Measurements from ENCODE around the gene CENPT. TPM values are rescaled to one million over a fixed set of nuclear protein-coding genes. Genes with fewer than 3 reads are reported as not detected.

CENPT gene
- total and polyA plus RNA-seq, 2 donors (not counting 3 experiments of a cell fraction or from before 2014, with no cell fraction given) = 60.3 to 61.3 TPM

DNA sequence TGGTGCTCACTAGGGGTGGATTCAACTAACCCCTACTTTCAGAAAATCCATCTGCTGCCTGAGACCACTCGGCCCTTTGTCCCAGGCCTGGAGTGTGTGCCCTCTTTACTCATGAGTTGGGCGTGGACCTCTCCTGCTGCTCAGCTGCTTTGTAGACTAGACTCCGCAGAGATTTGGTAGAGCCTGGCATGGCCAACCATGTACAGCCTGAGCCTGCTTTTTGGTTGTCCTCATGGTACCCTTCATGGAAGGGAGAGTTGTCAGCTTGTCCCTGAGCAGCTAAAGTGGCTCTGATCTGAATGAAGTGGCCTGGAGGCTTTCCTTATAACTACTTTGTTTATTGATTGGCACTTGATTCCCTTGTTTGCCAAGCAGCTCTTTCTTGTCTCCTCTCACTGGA, 26.9 kb upstream of the CENPT start:
- H3K4me3 ChIP-seq (replicated peaks in 1 of 3; ENCODE audit: insufficient read depth in 1 of 3, low read depth in 1 of 3, low read length in 3 of 3) = peak overlapping the region in 1 of 3 experiments; percentile 79
- peaks cover 21 to 49% of the 10 kb centered on the region in 2 experiments for H3K36me3 ChIP-seq (ENCODE audit: control insufficient read depth in 2 of 2, extremely low read depth in 1 of 2, insufficient read depth in 2 of 2, low read length in 2 of 2)
- intact Hi-C loops (cut with micrococcal nuclease) = no loop called here
- CTCF ChIA-PET = interaction anchor here (0.7 to 3.2 kb wide), 4 partner anchors 9 to 68 kb away, joined by 3 to 18 read pairs (median 4); no protein-coding TSS in a partner anchor
- DNase-seq (ENCODE audit: low read depth, low spot score) = no peak
- no peak for FAIRE-seq
- TF ChIP-seq, protein P1, sequence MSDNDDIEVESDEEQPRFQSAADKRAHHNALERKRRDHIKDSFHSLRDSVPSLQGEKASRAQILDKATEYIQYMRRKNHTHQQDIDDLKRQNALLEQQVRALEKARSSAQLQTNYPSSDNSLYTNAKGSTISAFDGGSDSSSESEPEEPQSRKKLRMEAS (IDR thresholded peaks at IDR 0.05; ENCODE audit: insufficient read depth, insufficient read length) = no peak
- no peak overlapping the region for H3K27ac ChIP-seq (ENCODE audit: insufficient read depth, low read depth, low read length)
- no peaks in the 10 kb centered on the region for H3K9me3 ChIP-seq (replicated peaks; ENCODE audit: control insufficient read depth, insufficient read depth, low read length)
- no peak overlapping the region for H2AFZ ChIP-seq (ENCODE audit: low read depth, low read length)
- peak overlapping the region; percentile 79 for H3K4me2 ChIP-seq (ENCODE audit: insufficient read depth, low read length)
- dilution Hi-C loops (cut with MboI; ENCODE audit: extremely low pct_ligation_motif_present, low sequenced_read_pairs) = no loop called here
- H3K9ac ChIP-seq (replicated peaks; ENCODE audit: extremely low read depth, insufficient read depth, low read length) = peak overlapping the region; percentile 91
- peaks cover 35% of the 10 kb centered on the region for H3K79me2 ChIP-seq (ENCODE audit: control insufficient read depth, insufficient read depth, low read length)
- H3K4me1 ChIP-seq (ENCODE audit: control insufficient read depth, extremely low read depth, insufficient read depth, low read length) = peaks cover 15% of the 10 kb centered on the region
- POLR2A ChIA-PET = no interaction called here
- no peaks in the 10 kb centered on the region for H4K20me1 ChIP-seq (replicated peaks; ENCODE audit: control insufficient read depth, extremely low read depth, insufficient read depth, low read length)
- H3K9me1 ChIP-seq (replicated peaks; ENCODE audit: control insufficient read depth, extremely low read depth, insufficient read depth, low read length) = no peaks in the 10 kb centered on the region
- no TSS peak for BruUV-seq (replicated peaks)
- H3K27me3 ChIP-seq (ENCODE audit: control insufficient read depth in 2 of 2, insufficient read depth in 2 of 2, low read length in 2 of 2) = no peaks in the 10 kb centered on the region

DNA sequence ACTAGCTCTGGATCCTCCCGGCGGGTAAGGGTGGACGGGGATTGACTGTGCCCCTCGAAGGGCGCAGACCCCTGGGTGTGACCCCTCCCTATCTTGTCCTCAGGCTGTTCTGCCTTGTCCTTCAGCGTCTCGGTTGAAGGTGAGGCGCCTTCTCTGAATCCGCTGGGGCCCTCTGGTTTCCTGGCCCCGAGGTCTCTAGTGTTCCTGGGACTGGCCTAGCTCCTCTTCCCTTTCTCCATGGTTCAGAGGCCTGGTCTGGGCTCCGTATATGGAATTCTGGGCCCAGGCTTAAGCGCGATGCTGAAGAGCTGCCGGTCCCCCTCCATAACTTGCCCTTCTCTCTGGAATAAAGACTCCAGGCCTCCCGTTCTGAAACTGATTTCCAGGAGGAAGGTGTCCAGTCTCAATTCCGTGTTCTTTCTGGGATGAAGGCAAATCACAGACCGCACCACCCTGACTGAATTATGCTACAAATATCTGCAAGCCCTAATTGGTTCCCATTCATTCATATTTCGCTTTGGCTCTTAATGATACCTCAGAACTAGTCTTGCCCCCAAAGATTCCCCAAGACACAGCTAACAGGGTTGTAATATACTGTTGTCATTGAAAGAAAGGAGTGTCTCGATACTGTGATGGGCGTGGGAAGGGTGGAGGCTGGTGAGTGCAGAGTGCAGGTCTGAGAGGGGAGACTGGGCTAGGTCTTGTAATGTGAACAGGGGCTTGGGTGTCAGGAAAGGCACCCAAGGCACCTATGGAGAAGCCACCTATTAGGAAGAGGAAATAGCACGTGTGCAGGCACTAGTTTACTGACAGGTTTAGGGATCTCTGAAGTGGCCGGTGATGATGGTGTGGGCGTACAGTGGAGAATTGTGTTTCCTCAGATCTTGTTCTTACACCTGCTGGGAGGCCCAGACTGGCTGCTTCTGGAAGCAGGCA, 26.2 kb upstream of the CENPT start:
- Histone ChIP-seq H3K9ac (replicated peaks; ENCODE audit: extremely low read depth, insufficient read depth, low read length) (peak overlapping the region; percentile 91), H3K4me1 (ENCODE audit: control insufficient read depth, extremely low read depth, insufficient read depth, low read length) (peaks cover 15% of the 10 kb centered on the region), H3K79me2 (ENCODE audit: control insufficient read depth, insufficient read depth, low read length) (peaks cover 35% of the 10 kb centered on the region), H3K4me2 (ENCODE audit: insufficient read depth, low read length) (peak overlapping the region; percentile 79), H4K20me1 (replicated peaks; ENCODE audit: control insufficient read depth, extremely low read depth, insufficient read depth, low read length) (no peaks in the 10 kb centered on the region), H3K36me3 (ENCODE audit: control insufficient read depth in 2 of 2, extremely low read depth in 1 of 2, insufficient read depth in 2 of 2, low read length in 2 of 2) (peaks cover 16 to 43% of the 10 kb centered on the region in 2 experiments), H3K9me3 (replicated peaks; ENCODE audit: control insufficient read depth, insufficient read depth, low read length) (no peaks in the 10 kb centered on the region), H3K27me3 (ENCODE audit: control insufficient read depth in 2 of 2, insufficient read depth in 2 of 2, low read length in 2 of 2) (no peaks in the 10 kb centered on the region), H3K4me3 (replicated peaks in 1 of 3; ENCODE audit: insufficient read depth in 1 of 3, low read depth in 1 of 3, low read length in 3 of 3) (peak overlapping the region; percentile 66 to 79 (median 67)), H3K9me1 (replicated peaks; ENCODE audit: control insufficient read depth, extremely low read depth, insufficient read depth, low read length) (no peaks in the 10 kb centered on the region), H3K27ac (ENCODE audit: insufficient read depth, low read depth, low read length) (peak overlapping the region; percentile 40), H2AFZ (ENCODE audit: low read depth, low read length) (peak overlapping the region; percentile 92)
- peak; percentile 34 for DNase-seq (ENCODE audit: low read depth, low spot score)
- dilution Hi-C loops (cut with MboI; ENCODE audit: extremely low pct_ligation_motif_present, low sequenced_read_pairs) = no loop called here
- ChIA-PET CTCF (interaction anchor here (0.5 to 3.2 kb wide), 8 partner anchors 10 to 201 kb away, joined by 3 to 18 read pairs (median 6); no protein-coding TSS in a partner anchor), POLR2A (interaction anchor here (0.9 kb wide), 1 partner anchor 27 kb away, joined by 3 read pairs; the partner anchor contains the start of gene NUTF2)
- peak; percentile 68 for FAIRE-seq
- intact Hi-C loops (cut with micrococcal nuclease) = loop anchor here (2.0 kb wide), 3 partner anchors 27 to 201 kb away; partner anchors contain the start of genes CENPT and NUTF2
- TF ChIP-seq MYC (IDR thresholded peaks at IDR 0.05; ENCODE audit: low read depth, low read length) (no peak), POLR2A (IDR thresholded peaks at IDR 0.05; ENCODE audit: low read depth, low read length) (no peak), JUN (IDR thresholded peaks at IDR 0.05; ENCODE audit: borderline replicate concordance, insufficient read depth, insufficient read length, low read depth) (no peak), POLR2AphosphoS5 (IDR thresholded peaks at IDR 0.05; ENCODE audit: insufficient read depth, low read depth, low read length) (no peak), FOS (IDR thresholded peaks at IDR 0.05; ENCODE audit: borderline replicate concordance, insufficient read depth, low read length) (no peak), GATA2 (IDR thresholded peaks at IDR 0.05; ENCODE audit: insufficient read depth, insufficient read length, low read depth, low read length) (no peak), EZH2 (IDR thresholded peaks at IDR 0.05; ENCODE audit: borderline replicate concordance, low read depth, low read length, severe bottlenecking) (no peak)
- TF ChIP-seq, protein P1 (IDR thresholded peaks at IDR 0.05; ENCODE audit: insufficient read depth, insufficient read length) = no peak
- TF ChIP-seq, protein P2, sequence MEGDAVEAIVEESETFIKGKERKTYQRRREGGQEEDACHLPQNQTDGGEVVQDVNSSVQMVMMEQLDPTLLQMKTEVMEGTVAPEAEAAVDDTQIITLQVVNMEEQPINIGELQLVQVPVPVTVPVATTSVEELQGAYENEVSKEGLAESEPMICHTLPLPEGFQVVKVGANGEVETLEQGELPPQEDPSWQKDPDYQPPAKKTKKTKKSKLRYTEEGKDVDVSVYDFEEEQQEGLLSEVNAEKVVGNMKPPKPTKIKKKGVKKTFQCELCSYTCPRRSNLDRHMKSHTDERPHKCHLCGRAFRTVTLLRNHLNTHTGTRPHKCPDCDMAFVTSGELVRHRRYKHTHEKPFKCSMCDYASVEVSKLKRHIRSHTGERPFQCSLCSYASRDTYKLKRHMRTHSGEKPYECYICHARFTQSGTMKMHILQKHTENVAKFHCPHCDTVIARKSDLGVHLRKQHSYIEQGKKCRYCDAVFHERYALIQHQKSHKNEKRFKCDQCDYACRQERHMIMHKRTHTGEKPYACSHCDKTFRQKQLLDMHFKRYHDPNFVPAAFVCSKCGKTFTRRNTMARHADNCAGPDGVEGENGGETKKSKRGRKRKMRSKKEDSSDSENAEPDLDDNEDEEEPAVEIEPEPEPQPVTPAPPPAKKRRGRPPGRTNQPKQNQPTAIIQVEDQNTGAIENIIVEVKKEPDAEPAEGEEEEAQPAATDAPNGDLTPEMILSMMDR (IDR thresholded peaks at IDR 0.05; ENCODE audit: extremely low read depth in 1 of 2, insufficient read depth in 1 of 2, low read depth in 1 of 2, low read length in 2 of 2) = no peak
- BruUV-seq (replicated peaks) = TSS peak; percentile 11
